Neural cell (in vitro differentiated cells): Measurements from ENCODE around the gene PPP1R12B. TPM values are rescaled to one million over a fixed set of nuclear protein-coding genes. Genes with fewer than 3 reads are reported as not detected.
"Not testable (repeated sequence)": the region's sequence is repeated elsewhere in the genome, so short reads cannot be mapped to it uniquely, and the experiment has no call there.

Experiments
- H2AFZ ChIP-seq: fragments of 200-600, 300-800 bp; sonication (generic), shearing (Covaris generic); 2 replicates; pipeline ENCODE4 v1.6.0; 2014; ENCODE audit warnings: low read depth, mild to moderate bottlenecking, antibody characterized with exemption, low read length, moderate library complexity
- H3F3A ChIP-seq: fragments of 200-600 bp; shearing (Covaris generic); 2 replicates; pipeline ENCODE4 v1.6.1; 2016; ENCODE audit warnings: mild to moderate bottlenecking, moderate library complexity, mixed read lengths, antibody characterized with exemption, low read length; ENCODE audit not compliant: insufficient read depth, poor library complexity, severe bottlenecking
- H3K27ac ChIP-seq: fragments of 200-600, 300-800 bp; sonication (generic), shearing (Covaris generic); 2 replicates; pipeline ENCODE4 v1.5.1; 2014; ENCODE audit warnings: mild to moderate bottlenecking, low read length, moderate library complexity
- H3K27me3 ChIP-seq: fragments of 300-800, 200-600 bp; sonication (generic), shearing (Covaris generic); 2 replicates; pipeline ENCODE4 v1.6.0; 2014; ENCODE audit warnings: mild to moderate bottlenecking, low read depth, low read length, moderate library complexity; ENCODE audit not compliant: insufficient read depth
- H3K36me3 ChIP-seq: fragments of 300-800, 200-600 bp; sonication (generic), shearing (Covaris generic); 2 replicates; pipeline ENCODE4 v1.5.1; 2014; ENCODE audit warnings: mild to moderate bottlenecking, antibody characterized with exemption, low read length, moderate library complexity; ENCODE audit not compliant: insufficient read depth
- H3K4me2 ChIP-seq: fragments of 300-800, 200-600 bp; sonication (generic), shearing (Covaris generic); 2 replicates; pipeline ENCODE4 v1.6.0; 2014; ENCODE audit warnings: mild to moderate bottlenecking, low read length
- H3K4me3 ChIP-seq: fragments of 300-800, 200-600 bp; sonication (generic), shearing (Covaris generic); 2 replicates; pipeline ENCODE4 v1.5.1; 2014; ENCODE audit warnings: mild to moderate bottlenecking, low read length, moderate library complexity
- H3K79me2 ChIP-seq: fragments of 200-600 bp; shearing (Covaris generic); replicated peaks from 2 replicates; pipeline ENCODE4 v1.6.0; 2014; ENCODE audit warnings: mild to moderate bottlenecking, low read length, moderate library complexity; ENCODE audit not compliant: insufficient read depth
- H3K9ac ChIP-seq: fragments of 300-800, 200-600 bp; sonication (generic), shearing (Covaris generic); 2 replicates; pipeline ENCODE4 v1.6.1; 2016; ENCODE audit warnings: mild to moderate bottlenecking, low read length, mixed read lengths
- H3K9me2 ChIP-seq: fragments of 200-600 bp; shearing (Covaris generic); 2 replicates; pipeline ENCODE4 v1.6.1; 2016; ENCODE audit warnings: mild to moderate bottlenecking, low read length, mixed read lengths; ENCODE audit not compliant: insufficient read depth
- H3K9me3 ChIP-seq: fragments of 200-600, 300-800 bp; sonication (generic), shearing (Covaris generic); 2 replicates; pipeline ENCODE4 v1.6.1; 2016; ENCODE audit warnings: mild to moderate bottlenecking, mixed run types, low read length, moderate library complexity, mixed read lengths
- H4K20me1 ChIP-seq: fragments of 200-600 bp; shearing (Covaris generic); 2 replicates; pipeline ENCODE4 v1.6.1; 2016; ENCODE audit warnings: mild to moderate bottlenecking, mixed run types; ENCODE audit not compliant: insufficient read depth
- CTCF ChIP-seq: fragments of 450-650 bp; IDR thresholded peaks from 2 replicates; pipeline ENCODE4 v1.5.1; 2014; ENCODE audit warnings: antibody characterized with exemption, mild to moderate bottlenecking, moderate library complexity; ENCODE audit not compliant: poor library complexity, severe bottlenecking
- EP300 ChIP-seq: fragments of 450-650 bp; conservative IDR thresholded peaks from 2 replicates; pipeline ENCODE4 v1.6.1; 2014; ENCODE audit warnings: antibody characterized with exemption, mild to moderate bottlenecking, moderate library complexity; ENCODE audit not compliant: poor library complexity, severe bottlenecking
- EZH2 ChIP-seq: fragments of 200-600, 300-800 bp; shearing (Covaris generic), sonication (generic); IDR thresholded peaks from 2 replicates; pipeline ENCODE4 v1.6.1; 2014; ENCODE audit warnings: antibody characterized with exemption, low read length, borderline replicate concordance, mild to moderate bottlenecking; ENCODE audit not compliant: insufficient read depth, poor library complexity, severe bottlenecking
- MXI1 ChIP-seq: fragments of 450-650 bp; conservative IDR thresholded peaks from 2 replicates; pipeline ENCODE4 v1.6.1; 2014; ENCODE audit warnings: antibody characterized with exemption, mild to moderate bottlenecking; ENCODE audit not compliant: poor library complexity, severe bottlenecking
- POLR2AphosphoS5 ChIP-seq: IDR thresholded peaks from 2 replicates; pipeline ENCODE4 v1.6.1; 2012
- RAD21 ChIP-seq: fragments of 450-650 bp; conservative IDR thresholded peaks from 2 replicates; pipeline ENCODE4 v1.6.1; 2014; ENCODE audit warnings: antibody characterized with exemption, mild to moderate bottlenecking, moderate library complexity
- REST ChIP-seq: IDR thresholded peaks from 2 replicates; pipeline ENCODE4 v1.6.1; 2012; ENCODE audit warnings: borderline replicate concordance
- SMC3 ChIP-seq: fragments of 450-650 bp; conservative IDR thresholded peaks from 2 replicates; pipeline ENCODE4 v1.6.1; 2014; ENCODE audit warnings: antibody characterized with exemption, mild to moderate bottlenecking, moderate library complexity; ENCODE audit not compliant: poor library complexity
- TAF1 ChIP-seq: IDR thresholded peaks from 2 replicates; pipeline ENCODE4 v1.6.1; 2012; ENCODE audit warnings: low read depth
- polyA plus RNA-seq: library from polyadenylated mRNA; depleted of rRNA; stranded (reverse); fragments of >200 nt; gene quantifications from 2 replicates; pipeline ENCODE4 v1.2.3, GENCODE V29; 2014

Gene PPP1R12B
- polyA plus RNA-seq, 1 donor from 2014 or later = 9.8 TPM

GRCh38 chr1:202397256-202397655 lies 48.8 kb downstream of the PPP1R12B start:
- H3K4me3 ChIP-seq = no peak overlapping the region
- no peaks in the 10 kb centered on the region for H4K20me1 ChIP-seq
- H3K27me3 ChIP-seq = no peaks in the 10 kb centered on the region
- no peak overlapping the region for H3K9ac ChIP-seq
- no peaks in the 10 kb centered on the region for H3K79me2 ChIP-seq
- H3K9me3 ChIP-seq = no peaks in the 10 kb centered on the region
- no peak overlapping the region for H3K27ac ChIP-seq
- no peaks in the 10 kb centered on the region for H3F3A ChIP-seq
- no peak overlapping the region for H2AFZ ChIP-seq
- H3K9me2 ChIP-seq = no peaks in the 10 kb centered on the region
- H3K4me2 ChIP-seq = no peak overlapping the region
- H3K36me3 ChIP-seq = no peaks in the 10 kb centered on the region
- no peak for TF ChIP-seq REST
- TF ChIP-seq EZH2 = no peak
- TF ChIP-seq POLR2AphosphoS5 = no peak
- no peak for TF ChIP-seq MXI1
- TF ChIP-seq RAD21 = no peak
- no peak for TF ChIP-seq CTCF
- no peak for TF ChIP-seq SMC3
- no peak for TF ChIP-seq TAF1
- no peak for TF ChIP-seq EP300

- H3K79me2 ChIP-seq, H4K20me1 ChIP-seq, H3K27ac ChIP-seq, H3K4me2 ChIP-seq, H3K4me3 ChIP-seq, H3K9me2 ChIP-seq, H3F3A ChIP-seq, H3K36me3 ChIP-seq, H3K9ac ChIP-seq, H3K27me3 ChIP-seq, H2AFZ ChIP-seq, H3K9me3 ChIP-seq: not testable (repeated sequence)
Observed at GRCh38 chr1:202398439-202398838, 49.9 kb downstream of the PPP1R12B start.

GRCh38 chr1:202401771-202402170 lies 53.3 kb downstream of the PPP1R12B start:
- H3K9me3 ChIP-seq, H3K4me2 ChIP-seq, H4K20me1 ChIP-seq, H3K9ac ChIP-seq, H3K4me3 ChIP-seq, H3F3A ChIP-seq, H3K9me2 ChIP-seq, H2AFZ ChIP-seq, H3K79me2 ChIP-seq, H3K27me3 ChIP-seq, H3K36me3 ChIP-seq, H3K27ac ChIP-seq: not testable (repeated sequence)

GRCh38 chr1:202403381-202403780 lies 54.9 kb downstream of the PPP1R12B start:
- not testable (repeated sequence) for H3K27me3 ChIP-seq, H3K9me3 ChIP-seq, H3K4me3 ChIP-seq, H3K9ac ChIP-seq, H3K4me2 ChIP-seq, H2AFZ ChIP-seq, H3K27ac ChIP-seq, H3F3A ChIP-seq, H3K79me2 ChIP-seq, H3K9me2 ChIP-seq, H3K36me3 ChIP-seq, H4K20me1 ChIP-seq
